ENCODE results near the gene INTS1. TPM values are rescaled to one million over a fixed set of nuclear protein-coding genes. Genes with fewer than 3 reads are reported as not detected.

INTS1 gene
- total RNA-seq, 4 donors from 2014 or later, result 33.1 to 80.3 (median 48.0) TPM

DNA sequence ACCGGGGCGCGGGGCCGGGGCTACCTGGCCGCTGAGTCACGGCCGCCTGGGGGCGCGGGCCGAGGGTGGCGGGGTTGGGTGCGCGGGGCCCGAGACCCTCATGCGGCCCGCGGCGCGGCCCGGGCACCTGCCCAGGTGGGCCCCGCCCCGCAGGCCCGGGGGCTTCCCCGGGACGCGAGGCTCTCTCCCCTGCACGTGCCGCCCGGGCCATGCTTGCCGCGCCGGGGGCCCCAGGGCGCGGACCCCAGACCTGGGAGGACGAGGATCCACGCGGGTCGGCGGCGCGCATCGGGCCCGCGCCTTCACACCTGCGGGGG lies 26.7 kb upstream of the INTS1 start:
- no peaks in the 10 kb centered on the region for H3K9me3 ChIP-seq
- H3K36me3 ChIP-seq, result peaks cover 0 to 9% (median 5%) of the 10 kb centered on the region in 4 donors
- peaks cover 30 to 55% (median 48%) of the 10 kb centered on the region in 4 donors for H3K4me1 ChIP-seq
- H3K27me3 ChIP-seq, result peaks cover 0 to 19% (median 0%) of the 10 kb centered on the region in 4 donors
- DNase-seq (ENCODE audit: extremely low spot score), result no peak
- no CpG with 5 or more reads among the region's 45 CpGs for WGBS
- peak overlapping the region; percentile 97 to 99 (median 97) for H3K27ac ChIP-seq (replicated peaks in 1 of 4)
- TF ChIP-seq POLR2A (IDR thresholded peaks at IDR 0.05; ENCODE audit: low read depth) (no peak), EP300 (IDR thresholded peaks at IDR 0.05) (no peak), CTCF (IDR thresholded peaks at IDR 0.05) (no peak), POLR2AphosphoS5 (IDR thresholded peaks at IDR 0.05) (no peak)
- intact Hi-C loops (cut with DNase I), result no loop called here
- peak overlapping the region; percentile 60 to 96 (median 78) for H3K4me3 ChIP-seq

DNA sequence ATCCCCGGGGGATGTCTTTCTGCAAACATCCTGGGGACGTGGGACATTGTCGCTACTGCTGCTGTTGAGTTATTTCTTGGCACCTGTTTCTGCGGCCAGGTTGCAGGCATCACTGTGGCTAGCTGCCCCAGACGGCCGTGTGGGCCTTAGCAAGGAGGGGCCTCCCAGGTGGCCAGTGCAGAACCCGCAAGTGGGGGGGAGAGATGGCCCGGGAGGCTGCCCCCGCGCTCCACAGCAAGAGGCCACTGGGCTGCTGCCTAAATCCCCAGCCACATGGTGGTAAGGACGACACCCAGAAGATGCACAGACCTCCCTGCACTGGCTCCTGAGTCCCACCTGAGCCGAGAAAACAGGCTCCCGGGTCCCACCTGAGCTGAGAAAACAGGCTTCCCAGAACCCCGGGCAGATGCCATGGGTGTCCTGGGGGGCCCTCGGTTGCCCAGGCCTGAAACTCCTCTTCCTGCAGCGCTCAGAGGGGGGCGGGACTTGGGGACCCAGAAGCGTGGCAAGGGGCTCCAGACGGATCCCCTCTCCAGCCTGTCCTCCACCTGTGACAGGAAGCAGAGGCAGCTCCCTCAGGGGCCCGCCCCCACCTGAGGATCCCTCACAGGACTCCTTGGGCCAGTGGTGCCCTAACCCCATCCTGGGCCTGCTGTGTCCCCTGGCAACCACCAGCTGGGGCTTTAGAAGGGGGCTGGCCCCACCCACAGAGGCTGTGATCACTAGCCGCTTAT lies 25.4 kb upstream of the INTS1 start:
- intact Hi-C loops (cut with DNase I), result no loop called here
- H3K27me3 ChIP-seq, result peaks cover 0 to 26% (median 0%) of the 10 kb centered on the region in 4 donors
- H3K4me3 ChIP-seq, result peak overlapping the region in 2 of 4 donors; percentile 60 to 96
- peak overlapping the region in 1 of 4 donors; percentile 97 for H3K27ac ChIP-seq (replicated peaks in 1 of 4)
- no peaks in the 10 kb centered on the region for H3K9me3 ChIP-seq
- no peaks in the 10 kb centered on the region for H3K36me3 ChIP-seq
- H3K4me1 ChIP-seq, result peaks cover 23 to 43% (median 36%) of the 10 kb centered on the region in 4 donors
- WGBS, result 64% methylated on average over 19 of the region's 21 CpGs
- DNase-seq (ENCODE audit: extremely low spot score), result no peak
- no peak for TF ChIP-seq CTCF (IDR thresholded peaks at IDR 0.05)

DNA sequence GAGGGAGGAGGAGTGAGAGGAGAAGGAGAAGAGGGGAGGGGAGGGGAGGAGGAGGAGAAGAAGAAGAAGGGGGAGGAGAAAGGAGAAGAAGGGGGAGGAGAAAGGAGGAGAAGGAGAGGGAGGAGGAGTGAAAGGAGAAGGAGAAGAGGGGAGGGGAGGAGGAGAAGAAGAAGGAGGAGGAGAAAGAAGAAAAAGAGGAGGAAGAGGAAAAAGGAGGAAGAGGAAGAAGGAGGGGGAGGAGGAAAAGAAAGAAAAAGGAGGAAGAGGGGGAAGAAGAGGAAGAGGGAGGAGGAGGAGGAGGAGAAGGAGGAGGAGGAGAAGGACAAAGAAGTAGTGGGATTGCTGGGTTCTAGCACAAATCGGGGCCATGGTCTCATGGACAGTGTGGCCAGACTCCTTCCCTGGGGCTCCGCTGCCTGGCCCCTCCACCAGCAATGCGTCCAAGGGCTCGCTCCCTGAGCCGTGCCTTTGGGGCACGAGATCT lies 22.1 kb upstream of the INTS1 start:
- no peak for DNase-seq (ENCODE audit: extremely low spot score)
- H3K36me3 ChIP-seq, result no peaks in the 10 kb centered on the region
- peaks cover 0 to 11% (median 8%) of the 10 kb centered on the region in 4 donors for H3K4me1 ChIP-seq
- TF ChIP-seq POLR2A (IDR thresholded peaks at IDR 0.05; ENCODE audit: low read depth), result no peak
- no peak for TF ChIP-seq POLR2AphosphoS5 (IDR thresholded peaks at IDR 0.05)
- TF ChIP-seq CTCF (IDR thresholded peaks at IDR 0.05), result no peak
- TF ChIP-seq EP300 (IDR thresholded peaks at IDR 0.05), result no peak
- H3K27ac ChIP-seq (replicated peaks in 1 of 4), result no peak overlapping the region
- intact Hi-C loops (cut with DNase I), result no loop called here
- no peaks in the 10 kb centered on the region for H3K9me3 ChIP-seq
- no peak overlapping the region for H3K4me3 ChIP-seq
- H3K27me3 ChIP-seq, result peaks cover 0 to 37% (median 3%) of the 10 kb centered on the region in 4 donors
- WGBS, result 26% methylated on average over 6 of the region's 6 CpGs

- Histone ChIP-seq H3K27me3 (peaks cover 0 to 37% (median 3%) of the 10 kb centered on the region in 4 donors), H3K4me1 (peaks cover 0 to 7% (median 7%) of the 10 kb centered on the region in 4 donors), H3K9me3 (no peaks in the 10 kb centered on the region), H3K36me3 (no peaks in the 10 kb centered on the region), H3K27ac (replicated peaks in 1 of 4) (no peak overlapping the region), H3K4me3 (no peak overlapping the region)
- 90% methylated on average over 6 of the region's 6 CpGs for WGBS
- TF ChIP-seq EP300 (IDR thresholded peaks at IDR 0.05) (no peak), POLR2AphosphoS5 (IDR thresholded peaks at IDR 0.05) (no peak), CTCF (IDR thresholded peaks at IDR 0.05) (no peak), POLR2A (IDR thresholded peaks at IDR 0.05; ENCODE audit: low read depth) (no peak)
- intact Hi-C loops (cut with DNase I), result no loop called here
- no peak for DNase-seq (ENCODE audit: extremely low spot score)
Observed at GRCh38 chr7:1525409-1525808, 21.2 kb upstream of the INTS1 start.
